Measurements from ENCODE around the gene OFD1.
"Not testable (repeated sequence)": the region's sequence is repeated elsewhere in the genome, so short reads cannot be mapped to it uniquely, and the experiment has no call there.

Gene OFD1

DNA sequence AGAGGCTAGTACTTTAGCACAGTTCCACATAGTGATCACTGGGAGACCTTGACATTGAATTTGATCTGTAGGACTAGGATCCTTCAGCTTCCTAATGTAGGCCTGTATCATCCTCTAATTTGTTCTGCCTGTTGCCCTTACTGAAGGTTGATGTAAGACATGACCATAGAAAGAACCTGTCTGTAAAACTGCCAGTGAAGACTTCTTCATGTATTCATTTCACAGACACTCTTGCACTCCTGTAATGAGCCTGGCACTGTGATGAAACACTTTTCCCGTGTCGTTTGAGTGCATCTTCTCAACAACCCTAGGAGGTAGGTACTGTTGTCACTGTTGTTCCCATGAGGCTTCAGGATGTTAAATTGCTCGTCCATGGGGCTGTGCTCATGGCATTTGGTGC, 31.0 kb upstream of the OFD1 start:
- no peak for DNase-seq (ENCODE audit: low read depth)

DNA sequence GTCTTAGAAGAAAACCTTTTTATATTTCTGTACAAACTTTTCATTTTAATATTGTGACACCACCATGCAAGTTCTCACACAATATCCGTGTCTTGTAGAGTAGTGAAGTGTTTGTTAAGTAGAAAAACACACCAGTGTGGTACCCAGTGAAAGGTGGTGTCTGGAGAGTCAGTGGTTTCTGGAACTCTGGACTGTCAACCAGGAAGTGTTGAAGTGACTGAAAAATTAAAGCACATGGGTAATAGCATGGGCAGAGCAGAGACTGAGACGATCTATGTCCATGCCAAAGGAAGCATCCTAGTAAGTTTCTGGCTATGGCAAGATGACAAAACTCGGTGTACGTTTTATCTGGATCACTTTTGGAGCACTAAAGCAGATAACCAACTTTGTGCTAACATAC, 23.4 kb upstream of the OFD1 start:
- no peak for DNase-seq (ENCODE audit: low read depth)

DNA sequence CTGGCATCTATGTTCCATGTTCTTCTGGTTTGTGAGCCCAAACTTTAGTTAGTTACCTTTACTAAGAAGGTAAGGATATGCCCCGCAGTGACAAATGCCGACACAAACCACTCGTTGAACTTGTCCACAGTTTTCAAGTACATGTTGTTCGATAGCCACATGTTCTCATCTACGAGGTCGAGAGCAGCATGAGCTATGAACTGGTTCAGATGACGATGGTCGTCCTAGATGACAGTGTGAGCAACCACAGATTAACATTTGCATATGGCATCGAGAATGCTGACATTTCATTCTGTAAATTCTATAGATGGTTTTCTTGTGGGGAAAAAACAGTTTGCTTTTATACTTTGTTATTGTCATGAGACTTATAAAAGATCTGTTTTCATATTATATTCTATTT, 18.1 kb upstream of the OFD1 start:
- no peak for DNase-seq (ENCODE audit: low read depth)

DNA sequence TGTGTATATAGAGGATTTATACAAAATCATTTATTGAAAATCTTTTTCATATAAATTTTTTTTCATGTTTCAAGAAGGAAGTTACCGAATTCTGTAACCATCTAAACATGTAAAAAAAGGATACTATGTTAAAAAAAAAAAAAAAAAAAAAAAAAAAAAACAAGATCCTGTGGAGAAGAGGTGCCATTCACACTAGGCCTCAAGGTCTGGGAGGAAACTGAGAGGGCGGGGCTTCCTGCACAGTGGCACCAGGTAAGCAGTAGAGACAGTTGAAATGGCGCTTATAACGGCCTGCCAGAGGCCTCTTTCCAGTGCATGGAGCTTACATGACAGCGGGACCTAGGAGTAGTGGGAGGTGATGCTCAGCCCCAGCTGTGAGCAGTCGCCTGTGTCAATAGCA, 17.6 kb upstream of the OFD1 start:
- DNase-seq (ENCODE audit: low read depth): no peak

DNA sequence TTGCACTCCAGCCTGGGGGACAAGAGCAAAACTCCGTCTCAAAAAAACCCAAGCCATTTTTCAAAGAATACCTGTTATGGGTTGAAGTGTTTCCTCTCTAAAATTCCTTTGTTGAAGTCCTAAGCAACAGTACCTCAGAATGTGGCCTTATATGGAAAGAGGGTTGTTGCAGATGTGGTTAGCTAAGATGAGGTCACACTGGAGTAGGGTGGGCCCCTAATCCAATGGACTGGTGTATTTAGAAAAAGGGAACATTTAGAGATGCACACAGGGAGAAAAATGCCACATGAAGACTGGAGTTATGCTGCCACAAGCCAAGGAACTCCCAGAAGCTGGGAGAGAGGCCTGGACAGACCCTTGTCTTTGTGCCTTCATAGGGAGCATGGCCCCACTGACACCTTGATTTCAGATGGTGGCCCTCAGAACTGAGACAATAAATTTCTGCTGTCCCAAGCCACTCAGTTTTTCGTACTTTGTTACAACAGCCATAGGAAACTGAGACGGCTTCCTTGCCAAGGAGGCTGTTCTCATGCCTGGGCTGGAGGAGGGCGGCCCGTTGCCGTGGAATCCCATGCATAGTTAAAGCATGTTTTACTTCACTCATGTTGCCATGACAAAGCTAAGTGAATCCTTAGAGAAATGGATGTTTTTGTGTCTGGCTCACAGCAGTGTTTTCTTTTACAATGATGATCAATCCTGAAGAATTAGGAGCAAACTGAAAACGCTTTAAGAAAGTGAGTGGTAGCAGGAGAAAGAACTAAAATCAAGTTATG, 16.7 kb upstream of the OFD1 start:
- DNase-seq (ENCODE audit: low read depth): no peak

GRCh38 chrX:13719192-13719856, 15.2 kb upstream of the OFD1 start:
- DNase-seq (ENCODE audit: low read depth): no peak

GRCh38 chrX:13721371-13721770, 13.2 kb upstream of the OFD1 start:
- DNase-seq (ENCODE audit: low read depth): no peak

DNA sequence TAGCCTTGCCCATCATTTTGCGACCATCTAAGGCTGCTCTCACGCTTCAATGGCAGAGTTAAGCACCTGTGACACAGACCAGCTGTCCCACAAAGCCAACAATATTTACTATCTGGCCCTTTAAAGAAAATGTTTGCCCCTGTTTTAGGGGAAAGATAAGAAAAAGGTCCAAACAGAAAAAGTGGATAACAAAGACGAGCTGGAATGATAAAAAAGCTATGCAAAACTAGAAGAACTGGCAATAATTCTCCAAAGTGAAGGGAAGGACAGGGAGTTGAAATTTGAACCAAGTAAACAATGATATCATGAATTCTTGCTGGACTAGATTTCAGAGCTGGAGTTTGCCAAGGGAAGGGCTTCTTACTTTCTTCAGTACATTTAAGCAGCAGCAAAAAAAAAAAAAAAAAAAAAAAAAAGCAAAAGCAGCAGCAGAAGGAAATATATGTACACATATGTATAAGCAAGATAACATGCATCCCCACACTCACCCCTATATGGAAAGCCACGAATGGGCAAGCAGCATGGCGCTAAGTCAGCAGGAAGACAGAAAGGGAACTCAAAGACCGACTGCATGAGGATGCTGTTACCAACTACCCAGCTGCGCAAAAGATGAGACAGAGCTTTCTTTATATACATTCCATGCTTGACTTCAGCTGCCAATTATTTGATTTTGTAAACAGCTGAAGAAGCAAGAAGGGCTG, 12.6 kb upstream of the OFD1 start:
- no peak for DNase-seq (ENCODE audit: low read depth)

DNA sequence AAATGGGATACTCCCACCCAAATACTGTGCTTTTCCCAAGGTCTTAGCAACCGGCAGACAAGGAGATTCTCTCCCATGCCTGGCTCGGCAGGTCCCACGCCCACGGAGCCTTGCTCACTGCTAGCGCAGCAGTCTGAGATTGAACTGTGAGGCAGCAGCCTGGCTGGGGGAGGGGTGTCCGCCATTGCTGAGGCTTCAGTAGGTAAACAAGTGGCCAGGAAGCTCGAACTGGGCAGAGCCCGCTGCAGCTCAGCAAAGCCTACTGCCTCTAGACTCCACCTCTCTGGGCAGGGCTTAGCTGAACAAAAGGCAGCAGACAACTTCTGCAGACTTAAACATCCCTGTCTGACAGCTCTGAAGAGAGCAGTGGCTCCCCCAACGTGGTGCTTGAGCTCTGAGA, 9.7 kb upstream of the OFD1 start:
- not testable (repeated sequence) for DNase-seq (ENCODE audit: low read depth)

DNA sequence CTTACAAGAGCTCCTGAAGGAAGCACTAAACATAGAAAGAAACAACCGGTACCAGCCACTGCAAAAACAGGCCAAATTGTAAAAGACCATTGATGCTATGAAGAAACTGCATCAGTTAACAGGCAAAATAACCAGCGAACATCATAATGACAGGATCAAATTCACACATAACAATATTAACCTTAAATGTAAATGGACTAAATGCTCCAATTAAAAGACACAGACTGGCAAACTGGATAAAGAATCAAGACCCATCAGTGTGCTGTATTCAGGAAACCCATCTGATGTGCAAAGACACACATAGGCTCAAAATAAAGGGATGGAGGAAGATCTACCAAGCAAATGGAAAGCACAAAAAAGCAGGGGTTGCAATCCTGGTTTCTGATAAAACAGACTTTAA, 8.0 kb upstream of the OFD1 start:
- not testable (repeated sequence) for DNase-seq (ENCODE audit: low read depth)

- DNase-seq (ENCODE audit: low read depth): not testable (repeated sequence)
These were observed 4.0 kb upstream of the OFD1 start for GRCh38 chrX:13730523-13730922.

DNA sequence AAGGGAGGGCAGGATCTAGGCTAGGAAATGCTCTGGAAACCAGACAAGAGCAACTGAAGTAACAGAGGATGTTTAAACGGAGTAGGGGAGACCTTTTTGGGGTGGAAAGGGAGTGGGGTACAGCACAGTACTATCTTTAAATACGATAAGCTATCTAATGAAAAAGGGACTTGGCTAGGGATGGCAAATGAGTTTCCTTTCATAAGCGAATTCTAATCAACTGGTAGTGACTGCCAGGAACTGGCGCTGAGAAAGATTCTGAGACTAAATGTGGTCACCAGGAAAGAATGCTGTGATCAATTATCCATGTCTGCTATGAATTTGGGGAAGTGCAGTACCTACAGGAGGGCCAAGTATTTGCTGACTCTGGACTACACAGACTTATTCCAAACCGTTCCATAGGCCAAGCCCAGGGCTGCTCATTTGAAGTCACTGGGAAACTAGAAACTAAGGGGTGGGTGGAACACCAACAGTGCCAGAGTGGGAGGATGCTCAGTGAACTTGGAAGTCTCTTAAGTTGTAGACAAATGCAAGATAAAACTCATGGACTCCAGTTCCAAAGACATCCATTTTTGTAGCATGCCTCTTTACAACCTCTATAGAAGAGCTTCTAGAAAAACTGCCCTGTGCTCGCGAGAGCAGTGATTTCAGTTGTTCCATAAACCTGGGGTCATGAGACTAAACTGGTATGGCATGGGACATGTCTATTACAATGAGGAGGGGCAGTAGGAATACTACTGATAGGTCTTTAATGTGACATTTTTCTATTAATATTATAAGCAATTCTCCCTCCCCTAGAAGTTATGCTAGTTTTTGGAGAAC, 2.1 kb upstream of the OFD1 start:
- DNase-seq (ENCODE audit: low read depth): no peak

DNA sequence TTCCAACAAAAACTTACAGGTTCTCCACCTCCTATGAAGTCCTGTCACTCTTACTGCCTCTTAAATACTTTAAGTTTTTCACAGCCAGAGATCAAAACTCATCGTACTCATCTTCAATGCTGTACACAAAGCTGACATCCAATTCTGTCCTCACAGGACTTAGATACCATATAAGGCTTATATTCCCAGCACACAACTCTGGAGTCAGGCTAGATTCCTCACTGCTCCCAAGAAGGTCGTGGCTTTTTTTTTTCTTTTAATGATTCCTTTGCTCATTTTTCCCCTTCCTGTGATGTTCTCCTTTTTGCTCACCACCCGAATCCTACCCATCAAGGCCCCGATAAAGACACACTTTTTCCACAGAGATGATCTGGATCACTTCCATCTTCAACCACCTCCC, 1.0 kb upstream of the OFD1 start:
- DNase-seq (ENCODE audit: low read depth): no peak

GRCh38 chrX:13741695-13742094, 7.1 kb downstream of the OFD1 start:
- DNase-seq (ENCODE audit: low read depth): no peak

DNA sequence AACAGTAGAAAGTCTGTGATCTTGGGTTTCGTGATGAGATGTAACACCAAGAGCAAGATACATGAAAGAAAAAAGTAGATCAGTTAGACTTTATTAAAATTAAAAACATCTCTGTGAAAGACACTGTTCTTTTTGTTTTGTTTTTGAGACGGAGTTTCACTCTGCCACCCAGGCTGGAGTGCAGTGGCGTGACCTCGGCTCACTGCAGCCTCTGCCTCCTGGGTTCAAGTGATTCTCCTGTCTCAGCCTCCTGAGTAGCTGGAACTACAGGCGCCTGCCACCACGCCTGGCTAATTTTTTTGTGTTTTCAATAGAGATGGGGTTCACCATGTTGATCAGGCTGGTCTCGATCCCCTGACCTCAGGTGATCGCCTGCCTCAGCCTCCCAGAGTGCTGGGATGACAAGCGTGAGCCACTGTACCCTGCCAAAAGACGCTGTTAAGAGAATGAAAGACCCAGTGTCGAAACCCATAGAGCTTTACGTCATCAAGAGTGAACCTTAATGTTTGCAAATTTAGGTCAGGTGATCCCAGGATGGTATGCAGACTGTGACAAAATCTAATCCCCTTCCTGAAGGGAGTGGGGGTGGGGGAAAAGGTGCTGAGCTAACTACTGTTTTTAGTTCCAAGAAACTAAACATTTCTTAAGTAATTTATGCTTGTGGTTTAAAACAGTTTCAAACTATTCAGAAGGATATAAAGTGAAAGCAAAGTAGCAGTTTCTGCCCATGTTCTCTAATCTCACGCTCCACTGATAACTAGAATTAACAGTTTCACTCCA, 8.0 kb downstream of the OFD1 start:
- no peak for DNase-seq (ENCODE audit: low read depth)

DNA sequence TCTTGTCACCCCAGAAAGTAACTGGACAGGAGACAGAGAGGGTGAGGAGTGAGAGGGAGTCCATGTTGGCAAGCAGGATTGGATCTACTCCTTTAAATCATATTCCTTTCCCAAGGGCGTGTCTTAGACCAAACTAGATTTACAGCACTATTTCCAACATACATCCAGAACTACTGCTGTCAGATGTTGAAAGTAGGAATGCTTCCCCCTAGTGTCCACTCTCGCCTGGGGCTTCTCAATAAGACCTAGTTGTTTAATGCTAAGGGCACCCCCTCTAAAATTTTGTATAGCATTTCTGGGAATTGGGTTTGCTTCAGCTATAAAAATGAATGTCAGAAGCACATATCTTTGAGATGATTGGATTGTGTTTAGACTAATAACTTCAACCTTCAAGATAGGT, 13.3 kb downstream of the OFD1 start:
- DNase-seq (ENCODE audit: low read depth): no peak

GRCh38 chrX:13748486-13748885, 13.9 kb downstream of the OFD1 start:
- no peak for DNase-seq (ENCODE audit: low read depth)

DNA sequence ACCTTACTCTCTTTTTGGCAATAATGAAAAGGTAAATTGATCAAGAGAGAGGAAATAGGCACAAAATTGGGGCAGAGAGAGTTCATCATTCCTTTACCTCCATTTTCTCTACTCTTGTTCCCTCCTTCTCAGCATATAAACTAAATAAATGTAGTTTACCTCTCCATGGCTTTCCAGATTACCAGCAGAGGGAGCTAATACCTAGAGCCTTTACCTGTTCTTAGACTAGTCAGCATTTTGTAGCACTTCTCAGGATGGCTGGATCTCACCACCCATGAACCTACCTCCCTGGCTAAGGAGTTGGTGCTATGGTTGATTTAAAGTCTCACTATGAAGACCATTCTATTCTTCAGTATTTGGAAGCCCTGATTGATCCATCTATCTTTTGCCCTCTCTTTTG, 15.7 kb downstream of the OFD1 start:
- no peak for DNase-seq (ENCODE audit: low read depth)

- no peak for DNase-seq (ENCODE audit: low read depth)
These were observed 16.3 kb downstream of the OFD1 start for GRCh38 chrX:13750812-13751211.

DNA sequence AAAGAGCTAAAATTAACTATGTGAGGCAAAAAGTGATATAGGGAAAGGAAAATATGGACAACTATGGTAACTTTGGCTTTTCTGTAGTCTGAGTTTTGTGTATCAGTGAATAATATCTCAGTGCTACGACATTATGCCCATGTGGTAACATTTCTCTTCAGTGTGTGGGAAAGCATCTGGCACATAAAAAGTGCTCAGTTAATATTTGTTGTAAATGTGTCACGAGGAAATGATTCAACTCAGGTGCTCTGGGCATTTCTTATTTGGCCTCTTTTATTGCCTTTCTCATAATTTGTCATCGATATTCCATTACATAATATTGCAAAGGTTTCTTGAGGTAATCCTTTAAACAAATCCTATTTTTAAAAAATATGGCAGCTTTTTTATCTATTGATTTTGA, 17.6 kb downstream of the OFD1 start:
- no peak for DNase-seq (ENCODE audit: low read depth)

- no peak for DNase-seq (ENCODE audit: low read depth)
These were observed 18.1 kb downstream of the OFD1 start for GRCh38 chrX:13752646-13753045.

DNA sequence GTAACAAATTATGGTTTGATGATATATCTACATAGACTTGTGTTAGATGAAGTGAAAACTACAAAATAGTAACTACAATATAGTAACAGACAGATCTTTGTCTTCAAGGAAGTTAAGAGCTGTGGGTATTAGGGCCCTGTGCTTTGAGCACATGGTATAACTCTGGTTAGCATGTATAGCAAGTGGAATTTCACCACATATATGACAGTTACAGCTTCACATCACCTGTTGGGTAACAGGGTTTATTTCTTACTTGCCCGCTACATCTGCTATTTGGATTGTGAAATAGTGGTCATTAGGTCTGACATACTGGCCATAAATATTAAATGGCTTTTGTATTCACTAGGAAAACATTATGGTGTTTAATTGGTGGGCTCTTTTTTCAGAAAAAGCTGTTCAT, 20.2 kb downstream of the OFD1 start:
- no peak for DNase-seq (ENCODE audit: low read depth)
